Measurements from ENCODE around the gene SCN10A. TPM values are rescaled to one million over a fixed set of nuclear protein-coding genes. Genes with fewer than 3 reads are reported as not detected.

The SCN10A gene
- total RNA-seq, 1 donor from 2014 or later: not detected

DNA sequence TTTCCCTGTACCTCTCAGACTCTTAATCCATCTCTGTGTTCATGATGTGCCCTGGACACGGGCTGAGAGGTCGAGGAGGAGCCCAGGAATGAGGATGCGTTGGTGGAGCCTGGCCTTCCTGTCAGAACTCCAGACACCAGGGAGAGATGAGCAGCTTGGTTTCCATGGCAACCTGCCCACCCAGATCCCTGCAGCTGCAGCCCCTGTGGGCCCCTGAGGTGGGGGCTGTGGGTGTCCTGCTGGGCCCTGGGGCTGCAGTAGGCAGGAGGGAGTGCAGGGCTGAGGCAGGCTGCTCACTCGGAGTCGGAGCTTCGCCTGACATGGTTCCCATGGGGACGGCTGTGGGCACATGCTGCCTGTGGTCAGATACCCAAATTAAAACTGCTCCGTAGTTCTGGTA, 7.7 kb upstream of the SCN10A start:
- Mint-ChIP-seq H3K4me1 (ENCODE audit: low read depth) (no peaks in the 10 kb centered on the region), H3K9me3 (ENCODE audit: low read depth) (no peaks in the 10 kb centered on the region), H3K27me3 (peaks cover 50% of the 10 kb centered on the region), H3K27ac (no peak overlapping the region), H3K4me3 (ENCODE audit: low read depth) (no peak overlapping the region), H3K36me3 (ENCODE audit: insufficient read depth) (no peaks in the 10 kb centered on the region)
- no peak for DNase-seq (ENCODE audit: low spot score, unreplicated experiment)
- TF ChIP-seq, protein P1, sequence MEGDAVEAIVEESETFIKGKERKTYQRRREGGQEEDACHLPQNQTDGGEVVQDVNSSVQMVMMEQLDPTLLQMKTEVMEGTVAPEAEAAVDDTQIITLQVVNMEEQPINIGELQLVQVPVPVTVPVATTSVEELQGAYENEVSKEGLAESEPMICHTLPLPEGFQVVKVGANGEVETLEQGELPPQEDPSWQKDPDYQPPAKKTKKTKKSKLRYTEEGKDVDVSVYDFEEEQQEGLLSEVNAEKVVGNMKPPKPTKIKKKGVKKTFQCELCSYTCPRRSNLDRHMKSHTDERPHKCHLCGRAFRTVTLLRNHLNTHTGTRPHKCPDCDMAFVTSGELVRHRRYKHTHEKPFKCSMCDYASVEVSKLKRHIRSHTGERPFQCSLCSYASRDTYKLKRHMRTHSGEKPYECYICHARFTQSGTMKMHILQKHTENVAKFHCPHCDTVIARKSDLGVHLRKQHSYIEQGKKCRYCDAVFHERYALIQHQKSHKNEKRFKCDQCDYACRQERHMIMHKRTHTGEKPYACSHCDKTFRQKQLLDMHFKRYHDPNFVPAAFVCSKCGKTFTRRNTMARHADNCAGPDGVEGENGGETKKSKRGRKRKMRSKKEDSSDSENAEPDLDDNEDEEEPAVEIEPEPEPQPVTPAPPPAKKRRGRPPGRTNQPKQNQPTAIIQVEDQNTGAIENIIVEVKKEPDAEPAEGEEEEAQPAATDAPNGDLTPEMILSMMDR (IDR thresholded peaks at IDR 0.05; ENCODE audit: unreplicated experiment): no peak

DNA sequence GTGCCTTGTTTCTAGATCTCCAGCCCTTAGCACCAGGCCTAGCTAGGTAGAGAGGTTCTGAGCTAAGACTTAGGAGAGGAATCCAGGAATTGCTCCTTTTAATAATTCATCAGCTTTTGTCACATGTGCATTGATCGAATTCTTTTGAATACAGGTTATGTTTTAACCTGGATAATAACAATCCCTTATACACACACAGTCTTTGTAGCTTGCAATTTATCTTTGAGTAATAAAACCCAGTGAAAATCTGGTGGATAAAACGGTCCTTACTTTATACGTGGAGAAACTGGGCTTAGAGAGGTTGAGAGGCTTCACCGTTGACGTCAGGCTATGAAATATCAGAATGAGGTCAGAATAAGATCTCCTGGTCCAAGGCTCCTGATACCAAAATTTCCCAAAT, 7.2 kb upstream of the SCN10A start:
- Mint-ChIP-seq H3K36me3 (ENCODE audit: insufficient read depth) (no peaks in the 10 kb centered on the region), H3K4me3 (ENCODE audit: low read depth) (no peak overlapping the region), H3K27me3 (peaks cover 56% of the 10 kb centered on the region), H3K27ac (no peak overlapping the region), H3K9me3 (ENCODE audit: low read depth) (no peaks in the 10 kb centered on the region), H3K4me1 (ENCODE audit: low read depth) (no peaks in the 10 kb centered on the region)
- TF ChIP-seq, protein P1 (IDR thresholded peaks at IDR 0.05; ENCODE audit: unreplicated experiment): no peak
- DNase-seq (ENCODE audit: low spot score, unreplicated experiment): no peak

DNA sequence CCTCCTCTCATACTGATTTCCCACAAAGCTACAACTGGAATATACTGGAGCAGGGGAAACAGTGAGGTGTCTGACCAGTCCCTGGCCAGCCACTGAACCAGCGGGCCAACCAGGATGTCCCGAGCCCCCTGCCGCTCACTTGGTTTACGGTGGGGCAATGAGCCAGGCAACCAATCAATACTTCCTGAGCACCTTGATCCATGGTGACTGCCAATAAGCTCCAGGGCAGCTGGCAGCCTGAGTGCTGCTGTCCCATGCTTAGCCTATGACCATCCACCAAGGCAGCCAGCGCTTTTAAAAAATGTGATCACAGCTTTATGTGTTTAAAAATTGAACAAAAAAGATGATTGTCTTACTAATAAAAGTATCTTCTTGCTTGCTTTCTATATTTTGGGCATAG, 4.2 kb downstream of the SCN10A start:
- Mint-ChIP-seq H3K27ac (no peak overlapping the region), H3K27me3 (peaks cover 73% of the 10 kb centered on the region), H3K4me1 (ENCODE audit: low read depth) (peaks cover 3% of the 10 kb centered on the region), H3K4me3 (ENCODE audit: low read depth) (no peak overlapping the region), H3K9me3 (ENCODE audit: low read depth) (no peaks in the 10 kb centered on the region), H3K36me3 (ENCODE audit: insufficient read depth) (no peaks in the 10 kb centered on the region)
- TF ChIP-seq, protein P1 (IDR thresholded peaks at IDR 0.05; ENCODE audit: unreplicated experiment): no peak
- no peak for DNase-seq (ENCODE audit: low spot score, unreplicated experiment)

DNA sequence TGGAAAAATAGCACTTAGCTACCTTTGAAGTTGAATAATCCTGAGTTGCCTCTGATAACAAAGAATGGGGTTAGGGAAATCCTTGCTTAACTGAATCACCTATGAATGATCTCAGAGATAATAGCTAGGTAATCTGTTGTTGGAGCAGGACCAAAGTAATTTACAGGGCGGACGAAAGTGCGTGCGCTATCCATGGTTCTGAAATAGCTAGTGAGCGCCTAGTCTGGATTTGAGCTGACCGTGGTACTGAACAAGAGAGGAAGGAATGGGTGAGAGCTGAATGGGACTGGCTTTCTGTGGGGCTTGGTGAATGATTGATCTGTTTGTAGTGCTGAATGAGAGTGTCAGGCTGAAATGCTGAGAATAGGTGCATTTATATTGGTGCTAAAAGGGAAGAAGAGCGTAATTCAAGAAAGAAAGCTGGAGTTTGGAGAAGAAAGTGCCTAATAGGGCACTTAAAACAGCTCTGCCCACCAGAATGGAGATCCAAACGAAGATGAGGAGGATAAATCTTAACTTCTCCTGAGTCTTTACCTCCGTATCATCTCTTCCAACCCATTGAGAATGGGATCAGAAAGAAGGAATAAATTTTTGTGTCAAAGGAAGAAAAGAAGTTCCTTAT, 10.1 kb downstream of the SCN10A start:
- TF ChIP-seq, protein P1 (IDR thresholded peaks at IDR 0.05; ENCODE audit: unreplicated experiment): no peak
- Mint-ChIP-seq H3K9me3 (ENCODE audit: low read depth) (no peaks in the 10 kb centered on the region), H3K27me3 (peaks cover 59% of the 10 kb centered on the region), H3K36me3 (ENCODE audit: insufficient read depth) (no peaks in the 10 kb centered on the region), H3K4me3 (ENCODE audit: low read depth) (no peak overlapping the region), H3K4me1 (ENCODE audit: low read depth) (no peaks in the 10 kb centered on the region), H3K27ac (no peak overlapping the region)
- DNase-seq (ENCODE audit: low spot score, unreplicated experiment): peak; percentile 64

DNA sequence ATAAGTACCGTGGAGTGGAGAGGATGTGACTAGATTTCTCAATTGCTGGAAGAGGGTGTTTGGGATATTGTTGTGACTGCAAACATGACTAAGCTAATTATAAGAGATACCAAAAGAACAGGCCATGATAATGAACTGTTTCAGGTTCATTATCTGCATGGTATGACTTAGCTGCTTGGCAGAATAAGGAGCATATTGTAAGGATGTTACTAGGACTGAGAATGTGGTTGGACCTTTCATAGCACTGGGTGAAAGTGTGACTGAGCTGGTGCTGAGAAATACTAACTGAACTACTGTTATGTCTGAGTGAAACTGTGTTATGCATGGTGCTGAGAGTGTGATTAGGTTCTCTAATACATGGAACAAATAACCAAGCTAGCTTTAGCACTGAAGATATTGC, 11.0 kb downstream of the SCN10A start:
- no peak overlapping the region for H3K4me3 Mint-ChIP-seq (ENCODE audit: low read depth)
- no peaks in the 10 kb centered on the region for H3K4me1 Mint-ChIP-seq (ENCODE audit: low read depth)
- TF ChIP-seq, protein P1 (IDR thresholded peaks at IDR 0.05; ENCODE audit: unreplicated experiment): no peak
- H3K27me3 Mint-ChIP-seq: peaks cover 59% of the 10 kb centered on the region
- no peak overlapping the region for H3K27ac Mint-ChIP-seq
- H3K9me3 Mint-ChIP-seq (ENCODE audit: low read depth): no peaks in the 10 kb centered on the region
- DNase-seq (ENCODE audit: low spot score, unreplicated experiment): no peak
- H3K36me3 Mint-ChIP-seq (ENCODE audit: insufficient read depth): no peaks in the 10 kb centered on the region

All from progenitor cell of endocrine pancreas (in vitro differentiated cells).